Neural crest cell (in vitro differentiated cells): ENCODE data around the gene PRR12. TPM values are rescaled to one million over a fixed set of nuclear protein-coding genes. Genes with fewer than 3 reads are reported as not detected.

Source experiments
- DNase-seq: peaks from one replicate; pipeline ENCODE4 v3.0.0; 2021; ENCODE audit warnings: low read depth, mixed read lengths, low spot score
- H3K27ac Mint-ChIP-seq: one replicate; pipeline ENCODE4 v1.8.0; 2021; ENCODE audit warnings: mild to moderate bottlenecking, mixed read lengths; ENCODE audit not compliant: unreplicated experiment
- H3K27me3 Mint-ChIP-seq: 2 replicates; pipeline ENCODE4 v1.8.0; 2021; ENCODE audit warnings: low read depth, mild to moderate bottlenecking, mixed read lengths
- H3K36me3 Mint-ChIP-seq: 2 replicates; pipeline ENCODE4 v1.8.0; 2021; ENCODE audit warnings: low read depth, mild to moderate bottlenecking, mixed read lengths
- H3K4me1 Mint-ChIP-seq: 2 replicates; pipeline ENCODE4 v1.8.0; 2021; ENCODE audit warnings: mixed read lengths
- H3K4me3 Mint-ChIP-seq: one replicate; pipeline ENCODE4 v1.8.0; 2021; ENCODE audit warnings: mild to moderate bottlenecking, mixed read lengths
- H3K9me3 Mint-ChIP-seq: 2 replicates; pipeline ENCODE4 v1.8.0; 2021; ENCODE audit warnings: mixed read lengths
- total RNA-seq: library from RNA; stranded (reverse); gene quantifications from 2 replicates; pipeline ENCODE4 v1.2.1, GENCODE V29; 2021
- TF ChIP-seq, protein P1 (sequence below): fragments of 200-600 bp; sonication (generic); conservative IDR thresholded peaks from 2 replicates; pipeline ENCODE4 v1.5.0; 2021; ENCODE audit warnings: antibody characterized with exemption, mild to moderate bottlenecking

The PRR12 gene
- total RNA-seq, 1 donor from 2014 or later: 51.7 TPM

DNA sequence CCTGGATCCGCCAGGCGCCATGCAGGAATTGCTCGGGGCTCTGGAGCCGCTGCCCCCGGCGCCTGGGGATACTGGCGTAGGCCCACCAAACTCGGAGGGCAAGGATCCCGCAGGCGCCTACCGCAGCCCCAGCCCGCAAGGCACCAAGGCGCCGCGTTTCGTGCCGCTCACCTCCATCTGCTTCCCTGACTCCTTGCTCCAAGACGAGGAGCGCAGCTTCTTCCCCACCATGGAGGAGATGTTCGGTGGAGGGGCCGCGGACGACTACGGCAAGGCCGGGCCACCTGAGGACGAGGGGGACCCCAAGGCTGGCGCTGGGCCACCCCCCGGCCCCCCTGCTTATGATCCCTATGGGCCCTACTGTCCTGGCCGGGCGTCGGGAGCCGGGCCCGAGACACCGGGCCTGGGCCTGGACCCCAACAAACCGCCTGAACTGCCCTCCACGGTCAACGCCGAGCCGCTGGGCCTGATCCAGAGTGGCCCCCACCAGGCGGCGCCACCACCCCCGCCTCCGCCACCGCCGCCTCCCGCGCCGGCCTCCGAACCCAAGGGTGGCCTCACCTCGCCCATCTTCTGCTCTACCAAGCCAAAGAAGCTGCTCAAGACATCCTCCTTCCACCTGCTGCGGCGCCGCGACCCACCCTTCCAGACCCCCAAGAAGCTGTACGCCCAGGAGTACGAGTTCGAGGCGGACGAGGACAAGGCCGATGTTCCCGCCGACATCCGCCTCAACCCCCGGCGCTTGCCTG lies 6.1 kb downstream of the PRR12 start:
- TF ChIP-seq, protein P1, sequence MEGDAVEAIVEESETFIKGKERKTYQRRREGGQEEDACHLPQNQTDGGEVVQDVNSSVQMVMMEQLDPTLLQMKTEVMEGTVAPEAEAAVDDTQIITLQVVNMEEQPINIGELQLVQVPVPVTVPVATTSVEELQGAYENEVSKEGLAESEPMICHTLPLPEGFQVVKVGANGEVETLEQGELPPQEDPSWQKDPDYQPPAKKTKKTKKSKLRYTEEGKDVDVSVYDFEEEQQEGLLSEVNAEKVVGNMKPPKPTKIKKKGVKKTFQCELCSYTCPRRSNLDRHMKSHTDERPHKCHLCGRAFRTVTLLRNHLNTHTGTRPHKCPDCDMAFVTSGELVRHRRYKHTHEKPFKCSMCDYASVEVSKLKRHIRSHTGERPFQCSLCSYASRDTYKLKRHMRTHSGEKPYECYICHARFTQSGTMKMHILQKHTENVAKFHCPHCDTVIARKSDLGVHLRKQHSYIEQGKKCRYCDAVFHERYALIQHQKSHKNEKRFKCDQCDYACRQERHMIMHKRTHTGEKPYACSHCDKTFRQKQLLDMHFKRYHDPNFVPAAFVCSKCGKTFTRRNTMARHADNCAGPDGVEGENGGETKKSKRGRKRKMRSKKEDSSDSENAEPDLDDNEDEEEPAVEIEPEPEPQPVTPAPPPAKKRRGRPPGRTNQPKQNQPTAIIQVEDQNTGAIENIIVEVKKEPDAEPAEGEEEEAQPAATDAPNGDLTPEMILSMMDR: no peak
- DNase-seq: no peak
- H3K36me3 Mint-ChIP-seq: peaks cover 14% of the 10 kb centered on the region
- peaks cover 21% of the 10 kb centered on the region for H3K4me1 Mint-ChIP-seq
- H3K9me3 Mint-ChIP-seq: no peaks in the 10 kb centered on the region
- peaks cover 2% of the 10 kb centered on the region for H3K27me3 Mint-ChIP-seq
- no peak overlapping the region for H3K27ac Mint-ChIP-seq
- H3K4me3 Mint-ChIP-seq: no peak overlapping the region

GRCh38 chr19:49597703-49597974 lies 6.7 kb downstream of the PRR12 start:
- H3K4me1 Mint-ChIP-seq: peaks cover 16% of the 10 kb centered on the region
- no peak overlapping the region for H3K27ac Mint-ChIP-seq
- no peaks in the 10 kb centered on the region for H3K9me3 Mint-ChIP-seq
- TF ChIP-seq, protein P1: no peak
- no peak for DNase-seq
- no peak overlapping the region for H3K4me3 Mint-ChIP-seq
- peaks cover 15% of the 10 kb centered on the region for H3K36me3 Mint-ChIP-seq
- H3K27me3 Mint-ChIP-seq: peaks cover 2% of the 10 kb centered on the region

- TF ChIP-seq, protein P1: no peak
- H3K4me3 Mint-ChIP-seq: no peak overlapping the region
- no peaks in the 10 kb centered on the region for H3K9me3 Mint-ChIP-seq
- H3K27ac Mint-ChIP-seq: no peak overlapping the region
- H3K4me1 Mint-ChIP-seq: no peaks in the 10 kb centered on the region
- no peak for DNase-seq
- no peaks in the 10 kb centered on the region for H3K27me3 Mint-ChIP-seq
- peaks cover 17% of the 10 kb centered on the region for H3K36me3 Mint-ChIP-seq
These were observed 8.7 kb downstream of the PRR12 start for GRCh38 chr19:49599378-49600295.

GRCh38 chr19:49601482-49602038 lies 10.6 kb downstream of the PRR12 start:
- Mint-ChIP-seq H3K27ac (no peak overlapping the region), H3K9me3 (no peaks in the 10 kb centered on the region), H3K4me3 (no peak overlapping the region), H3K36me3 (peaks cover 17% of the 10 kb centered on the region), H3K4me1 (no peaks in the 10 kb centered on the region), H3K27me3 (no peaks in the 10 kb centered on the region)
- TF ChIP-seq, protein P1: no peak
- no peak for DNase-seq

- Mint-ChIP-seq H3K36me3 (peaks cover 17% of the 10 kb centered on the region), H3K4me3 (no peak overlapping the region), H3K27me3 (no peaks in the 10 kb centered on the region), H3K4me1 (no peaks in the 10 kb centered on the region), H3K27ac (no peak overlapping the region), H3K9me3 (no peaks in the 10 kb centered on the region)
- DNase-seq: no peak
- TF ChIP-seq, protein P1: no peak
These were observed 11.8 kb downstream of the PRR12 start for GRCh38 chr19:49602806-49603205.
